ENCODE measurements around the gene ZDHHC12. TPM values are rescaled to one million over a fixed set of nuclear protein-coding genes. Genes with fewer than 3 reads are reported as not detected.

The ZDHHC12 gene
- total RNA-seq, 1 experiment from 2014 or later: 57.6 TPM

DNA sequence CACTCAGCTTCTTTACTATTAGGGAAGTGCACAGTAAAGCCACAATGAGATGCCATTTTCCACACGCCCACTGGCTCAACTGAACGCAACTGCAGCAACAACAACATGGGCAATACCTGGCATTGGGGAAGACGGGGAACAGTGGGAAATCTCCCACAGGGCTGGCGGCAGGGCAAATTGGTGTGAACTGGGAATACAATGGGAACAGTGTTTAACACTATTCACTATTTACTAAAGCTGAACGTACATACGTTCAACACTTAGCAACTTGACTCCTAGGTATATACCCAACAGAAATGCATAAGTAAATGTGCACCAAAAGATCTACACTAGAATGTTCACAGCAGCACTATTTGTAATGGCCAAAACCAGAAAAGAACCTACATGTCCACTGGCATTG lies 33.7 kb upstream of the ZDHHC12 start:
- Histone ChIP-seq H3K4me1 (ENCODE audit: control insufficient read depth in 1 of 2, insufficient read depth in 2 of 2, low read length in 2 of 2) (no peaks in the 10 kb centered on the region), H3K9ac (ENCODE audit: low read length) (no peak overlapping the region), H2AFZ (ENCODE audit: low read depth, low read length, poor library complexity, severe bottlenecking) (no peak overlapping the region), H3K4me3 (replicated peaks in 1 of 2; ENCODE audit: low read depth in 1 of 2, low read length in 2 of 2) (no peak overlapping the region), H3K27ac (ENCODE audit: low read depth, low read length) (no peak overlapping the region), H3K9me2 (ENCODE audit: insufficient read depth) (no peaks in the 10 kb centered on the region), H3K79me2 (ENCODE audit: insufficient read depth, low read length) (no peaks in the 10 kb centered on the region), H3K9me3 (ENCODE audit: control insufficient read depth in 1 of 2, insufficient read depth in 1 of 2, low read depth in 1 of 2, low read length in 2 of 2) (no peaks in the 10 kb centered on the region), H3K27me3 (ENCODE audit: insufficient read depth, low read length) (no peaks in the 10 kb centered on the region), H3K4me2 (ENCODE audit: low read length) (no peak overlapping the region), H3K36me3 (ENCODE audit: control insufficient read depth in 1 of 2, insufficient read depth in 2 of 2, low read length in 2 of 2) (no peaks in the 10 kb centered on the region), H4K20me1 (ENCODE audit: insufficient read depth) (no peaks in the 10 kb centered on the region)
- POLR2A ChIA-PET: no interaction called here
- TF ChIP-seq CEBPB (IDR thresholded peaks at IDR 0.05; ENCODE audit: low read depth): no peak
- no peak for TF ChIP-seq EZH2 (IDR thresholded peaks at IDR 0.05)
- TF ChIP-seq ZNF274 (IDR thresholded peaks at IDR 0.05; ENCODE audit: low read depth, low read length): no peak
- TF ChIP-seq, protein P1, sequence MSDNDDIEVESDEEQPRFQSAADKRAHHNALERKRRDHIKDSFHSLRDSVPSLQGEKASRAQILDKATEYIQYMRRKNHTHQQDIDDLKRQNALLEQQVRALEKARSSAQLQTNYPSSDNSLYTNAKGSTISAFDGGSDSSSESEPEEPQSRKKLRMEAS (IDR thresholded peaks at IDR 0.05): no peak
- no peak for TF ChIP-seq JUND (IDR thresholded peaks at IDR 0.05)
- no peak for TF ChIP-seq EGR1 (IDR thresholded peaks at IDR 0.05; ENCODE audit: low read depth)
- TF ChIP-seq, protein P2, sequence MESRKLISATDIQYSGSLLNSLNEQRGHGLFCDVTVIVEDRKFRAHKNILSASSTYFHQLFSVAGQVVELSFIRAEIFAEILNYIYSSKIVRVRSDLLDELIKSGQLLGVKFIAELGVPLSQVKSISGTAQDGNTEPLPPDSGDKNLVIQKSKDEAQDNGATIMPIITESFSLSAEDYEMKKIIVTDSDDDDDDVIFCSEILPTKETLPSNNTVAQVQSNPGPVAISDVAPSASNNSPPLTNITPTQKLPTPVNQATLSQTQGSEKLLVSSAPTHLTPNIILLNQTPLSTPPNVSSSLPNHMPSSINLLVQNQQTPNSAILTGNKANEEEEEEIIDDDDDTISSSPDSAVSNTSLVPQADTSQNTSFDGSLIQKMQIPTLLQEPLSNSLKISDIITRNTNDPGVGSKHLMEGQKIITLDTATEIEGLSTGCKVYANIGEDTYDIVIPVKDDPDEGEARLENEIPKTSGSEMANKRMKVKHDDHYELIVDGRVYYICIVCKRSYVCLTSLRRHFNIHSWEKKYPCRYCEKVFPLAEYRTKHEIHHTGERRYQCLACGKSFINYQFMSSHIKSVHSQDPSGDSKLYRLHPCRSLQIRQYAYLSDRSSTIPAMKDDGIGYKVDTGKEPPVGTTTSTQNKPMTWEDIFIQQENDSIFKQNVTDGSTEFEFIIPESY (IDR thresholded peaks at IDR 0.05; ENCODE audit: extremely low read depth, insufficient replicate concordance, low read length): no peak
- no peak for TF ChIP-seq RAD21 (IDR thresholded peaks at IDR 0.05; ENCODE audit: low read depth)
- TF ChIP-seq, protein P3, sequence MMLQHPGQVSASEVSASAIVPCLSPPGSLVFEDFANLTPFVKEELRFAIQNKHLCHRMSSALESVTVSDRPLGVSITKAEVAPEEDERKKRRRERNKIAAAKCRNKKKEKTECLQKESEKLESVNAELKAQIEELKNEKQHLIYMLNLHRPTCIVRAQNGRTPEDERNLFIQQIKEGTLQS (IDR thresholded peaks at IDR 0.05): no peak
- TF ChIP-seq YY1 (IDR thresholded peaks at IDR 0.05; ENCODE audit: extremely low read depth, insufficient replicate concordance, low read depth, low read length): no peak
- TF ChIP-seq TCF7L2 (IDR thresholded peaks at IDR 0.05; ENCODE audit: borderline replicate concordance, extremely low read depth, insufficient read depth, insufficient read length): no peak
- no peak for TF ChIP-seq ZFX (IDR thresholded peaks at IDR 0.05)
- TF ChIP-seq, protein P4, sequence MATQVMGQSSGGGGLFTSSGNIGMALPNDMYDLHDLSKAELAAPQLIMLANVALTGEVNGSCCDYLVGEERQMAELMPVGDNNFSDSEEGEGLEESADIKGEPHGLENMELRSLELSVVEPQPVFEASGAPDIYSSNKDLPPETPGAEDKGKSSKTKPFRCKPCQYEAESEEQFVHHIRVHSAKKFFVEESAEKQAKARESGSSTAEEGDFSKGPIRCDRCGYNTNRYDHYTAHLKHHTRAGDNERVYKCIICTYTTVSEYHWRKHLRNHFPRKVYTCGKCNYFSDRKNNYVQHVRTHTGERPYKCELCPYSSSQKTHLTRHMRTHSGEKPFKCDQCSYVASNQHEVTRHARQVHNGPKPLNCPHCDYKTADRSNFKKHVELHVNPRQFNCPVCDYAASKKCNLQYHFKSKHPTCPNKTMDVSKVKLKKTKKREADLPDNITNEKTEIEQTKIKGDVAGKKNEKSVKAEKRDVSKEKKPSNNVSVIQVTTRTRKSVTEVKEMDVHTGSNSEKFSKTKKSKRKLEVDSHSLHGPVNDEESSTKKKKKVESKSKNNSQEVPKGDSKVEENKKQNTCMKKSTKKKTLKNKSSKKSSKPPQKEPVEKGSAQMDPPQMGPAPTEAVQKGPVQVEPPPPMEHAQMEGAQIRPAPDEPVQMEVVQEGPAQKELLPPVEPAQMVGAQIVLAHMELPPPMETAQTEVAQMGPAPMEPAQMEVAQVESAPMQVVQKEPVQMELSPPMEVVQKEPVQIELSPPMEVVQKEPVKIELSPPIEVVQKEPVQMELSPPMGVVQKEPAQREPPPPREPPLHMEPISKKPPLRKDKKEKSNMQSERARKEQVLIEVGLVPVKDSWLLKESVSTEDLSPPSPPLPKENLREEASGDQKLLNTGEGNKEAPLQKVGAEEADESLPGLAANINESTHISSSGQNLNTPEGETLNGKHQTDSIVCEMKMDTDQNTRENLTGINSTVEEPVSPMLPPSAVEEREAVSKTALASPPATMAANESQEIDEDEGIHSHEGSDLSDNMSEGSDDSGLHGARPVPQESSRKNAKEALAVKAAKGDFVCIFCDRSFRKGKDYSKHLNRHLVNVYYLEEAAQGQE (IDR thresholded peaks at IDR 0.05; ENCODE audit: low read depth): no peak
- TF ChIP-seq ELF1 (IDR thresholded peaks at IDR 0.05; ENCODE audit: borderline replicate concordance, low read depth): no peak
- TF ChIP-seq, protein P5, sequence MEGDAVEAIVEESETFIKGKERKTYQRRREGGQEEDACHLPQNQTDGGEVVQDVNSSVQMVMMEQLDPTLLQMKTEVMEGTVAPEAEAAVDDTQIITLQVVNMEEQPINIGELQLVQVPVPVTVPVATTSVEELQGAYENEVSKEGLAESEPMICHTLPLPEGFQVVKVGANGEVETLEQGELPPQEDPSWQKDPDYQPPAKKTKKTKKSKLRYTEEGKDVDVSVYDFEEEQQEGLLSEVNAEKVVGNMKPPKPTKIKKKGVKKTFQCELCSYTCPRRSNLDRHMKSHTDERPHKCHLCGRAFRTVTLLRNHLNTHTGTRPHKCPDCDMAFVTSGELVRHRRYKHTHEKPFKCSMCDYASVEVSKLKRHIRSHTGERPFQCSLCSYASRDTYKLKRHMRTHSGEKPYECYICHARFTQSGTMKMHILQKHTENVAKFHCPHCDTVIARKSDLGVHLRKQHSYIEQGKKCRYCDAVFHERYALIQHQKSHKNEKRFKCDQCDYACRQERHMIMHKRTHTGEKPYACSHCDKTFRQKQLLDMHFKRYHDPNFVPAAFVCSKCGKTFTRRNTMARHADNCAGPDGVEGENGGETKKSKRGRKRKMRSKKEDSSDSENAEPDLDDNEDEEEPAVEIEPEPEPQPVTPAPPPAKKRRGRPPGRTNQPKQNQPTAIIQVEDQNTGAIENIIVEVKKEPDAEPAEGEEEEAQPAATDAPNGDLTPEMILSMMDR (IDR thresholded peaks at IDR 0.05 in 2 of 3, conservative IDR thresholded peaks at IDR 0.05 in 1 of 3; ENCODE audit: borderline replicate concordance in 1 of 3, insufficient read depth in 1 of 3, low read depth in 2 of 3, low read length in 2 of 3): no peak
- no peak for TF ChIP-seq SIN3A (IDR thresholded peaks at IDR 0.05; ENCODE audit: low read depth)
- no peak for TF ChIP-seq SRF (IDR thresholded peaks at IDR 0.05; ENCODE audit: low read depth)
- no peak for TF ChIP-seq POLR2A (IDR thresholded peaks at IDR 0.05; ENCODE audit: borderline replicate concordance, extremely low read depth, insufficient read depth, insufficient read length)
- TF ChIP-seq EZH2phosphoT487 (IDR thresholded peaks at IDR 0.05; ENCODE audit: borderline replicate concordance): no peak
- no peak for TF ChIP-seq POLR2AphosphoS5 (IDR thresholded peaks at IDR 0.05; ENCODE audit: low read depth, low read length)
- RAD21 ChIA-PET (ENCODE audit: low non-redundant PET in 1 of 2, low total read pairs in 2 of 2, uncharacterized antibody in 2 of 2, unreplicated experiment in 2 of 2): no interaction called here
- CTCF ChIA-PET: no interaction called here
- intact Hi-C loops (cut with micrococcal nuclease): no loop called here
- no peak for DNase-seq (ENCODE audit: low read depth, low spot score)
- no peak for ATAC-seq
- BruUV-seq (replicated peaks): no TSS peak

Data from HCT116 (cell line).